Activated CD4-positive, alpha-beta T cell treated with anti-CD3 and anti-CD28 coated beads, Interleukin-2, amount 50 U/mL, for 48 hours (primary cell): Measurements from ENCODE around the gene PDXK.
A peak's percentile ranks its signal among the peaks of the same experiment; 100 is the strongest.

ENCODE experiments used
- DNase-seq, 2 experiments: peaks; one replicate each; pipeline ENCODE4 v3.0.0-alpha.2; 2020

PDXK gene

DNA sequence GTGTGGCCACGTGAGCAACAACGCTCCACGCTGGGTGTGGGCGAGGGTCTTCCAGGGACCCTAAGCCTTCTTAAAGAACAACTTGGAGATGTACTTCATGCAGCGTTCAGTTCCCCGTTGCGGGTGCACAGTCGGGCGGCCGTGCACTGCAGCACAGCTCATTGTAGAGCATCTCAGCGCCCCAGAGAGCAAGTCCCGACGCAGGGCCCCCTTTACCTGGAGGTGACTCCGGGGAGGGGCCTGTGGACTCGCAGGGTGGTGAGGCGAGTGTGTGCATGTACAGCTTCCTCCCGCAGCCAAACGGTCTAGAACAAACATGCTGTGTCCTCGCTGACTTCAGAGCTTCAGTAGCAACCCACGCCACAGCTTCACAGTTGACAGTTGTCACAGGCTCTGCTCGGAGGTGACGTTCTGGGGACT, 89.9 kb downstream of the PDXK start:
- DNase-seq = no peak

- DNase-seq = no peak
Observed at GRCh38 chr21:43809346-43809799, 90.4 kb downstream of the PDXK start.

- no peak for DNase-seq
Observed at GRCh38 chr21:43809853-43810504, 91.0 kb downstream of the PDXK start.

DNA sequence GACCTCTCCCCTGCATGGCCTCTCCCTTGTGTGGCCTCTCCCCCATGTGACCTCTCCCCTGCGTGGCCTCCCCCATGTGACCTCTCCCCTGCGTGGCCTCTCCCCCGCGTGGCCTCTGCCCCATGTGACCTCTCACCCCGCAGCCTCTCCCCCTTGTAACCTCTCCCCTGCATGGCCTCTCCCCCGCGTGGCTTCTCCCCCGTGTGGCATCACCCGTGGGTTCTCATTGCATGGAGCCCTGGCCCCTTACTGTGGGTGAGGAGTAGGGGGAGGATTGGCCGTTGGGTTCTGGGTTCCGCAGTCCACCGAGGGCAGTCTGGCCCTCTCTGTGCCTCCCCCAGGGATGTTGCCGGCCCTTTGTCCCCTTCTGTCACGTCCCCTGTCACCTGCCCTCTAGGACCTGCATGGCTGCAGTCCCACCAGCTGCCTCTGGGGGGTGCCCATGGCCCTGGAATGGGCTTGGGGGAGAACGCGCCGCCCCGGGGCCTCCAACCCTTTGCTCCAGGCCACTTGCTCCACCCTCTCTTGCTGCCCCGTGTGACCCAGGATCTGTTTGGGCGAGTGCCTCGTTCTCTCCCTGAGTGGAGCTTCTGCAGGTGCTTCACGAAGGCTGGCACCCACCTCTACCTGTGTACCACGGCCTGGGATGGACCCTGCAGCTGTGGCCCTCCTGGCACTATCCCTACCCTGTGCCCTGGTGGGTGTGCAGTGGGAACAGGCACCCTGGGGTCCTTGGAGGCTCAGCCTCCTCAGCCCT, 91.8 kb downstream of the PDXK start:
- peak; percentile 98 to 99 for DNase-seq

DNA sequence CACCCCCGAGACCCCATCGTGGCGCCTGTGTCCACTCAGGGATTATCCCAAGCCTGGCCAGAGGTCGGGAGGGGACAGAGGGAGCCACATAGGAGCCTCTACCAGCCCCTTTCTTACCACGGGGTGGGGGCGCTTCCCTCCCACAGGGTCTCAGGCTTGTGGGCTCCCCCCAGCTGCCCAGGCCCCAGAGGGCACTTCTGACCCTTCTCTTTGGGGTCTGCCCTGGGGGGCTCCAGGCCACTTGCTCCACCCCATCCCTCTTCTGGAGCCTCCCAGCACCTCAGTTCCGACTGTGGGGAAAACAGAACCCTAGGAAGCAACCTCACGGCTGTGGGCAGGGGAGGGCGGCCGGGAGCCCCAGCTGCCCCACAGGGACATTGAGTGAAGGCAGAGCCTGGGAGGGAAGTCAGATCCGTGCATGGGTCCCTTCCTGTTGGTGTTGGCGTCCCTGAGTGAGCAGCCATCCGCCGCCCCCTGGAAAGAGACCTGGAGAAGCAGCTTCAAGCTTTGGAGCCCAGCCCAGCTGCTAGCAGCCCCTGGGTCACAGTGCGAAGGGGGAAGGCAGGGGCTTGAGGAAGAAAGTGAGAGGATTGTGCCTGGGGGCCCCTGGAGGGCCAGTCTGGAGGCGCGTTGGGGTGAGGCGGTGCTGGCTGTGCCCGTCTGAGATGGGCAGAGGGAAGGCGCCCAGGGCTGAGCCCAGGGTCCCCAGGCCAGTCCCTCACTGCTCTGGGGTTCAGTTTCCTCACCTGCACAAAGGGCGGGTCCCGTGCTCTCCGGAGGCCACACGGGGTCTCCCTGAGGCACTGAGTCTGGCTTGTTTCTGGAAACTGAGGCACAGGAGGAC, 92.6 kb downstream of the PDXK start:
- DNase-seq = no peak
